ENCODE measurements around the gene THUMPD2.

DNA sequence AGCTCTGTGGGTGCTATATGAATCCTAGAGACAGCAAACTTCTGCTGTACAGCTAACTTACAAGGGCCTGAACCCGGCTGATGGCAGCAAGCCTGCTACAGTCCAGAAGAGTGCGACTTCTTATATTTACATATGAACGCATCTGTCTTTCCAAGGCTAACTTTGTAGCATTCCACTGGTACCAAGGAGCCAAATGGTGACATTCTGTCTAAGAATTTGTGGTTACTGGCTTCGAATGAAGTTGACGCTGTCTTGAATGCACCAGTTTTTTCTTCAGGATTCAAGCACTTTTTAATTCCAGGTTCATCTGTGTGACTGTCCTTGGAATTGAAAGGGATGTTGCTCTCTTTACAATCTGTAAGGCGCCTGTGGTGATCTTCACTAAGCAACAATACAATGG, 42.4 kb downstream of the THUMPD2 start:
- TF ChIP-seq, protein P1, sequence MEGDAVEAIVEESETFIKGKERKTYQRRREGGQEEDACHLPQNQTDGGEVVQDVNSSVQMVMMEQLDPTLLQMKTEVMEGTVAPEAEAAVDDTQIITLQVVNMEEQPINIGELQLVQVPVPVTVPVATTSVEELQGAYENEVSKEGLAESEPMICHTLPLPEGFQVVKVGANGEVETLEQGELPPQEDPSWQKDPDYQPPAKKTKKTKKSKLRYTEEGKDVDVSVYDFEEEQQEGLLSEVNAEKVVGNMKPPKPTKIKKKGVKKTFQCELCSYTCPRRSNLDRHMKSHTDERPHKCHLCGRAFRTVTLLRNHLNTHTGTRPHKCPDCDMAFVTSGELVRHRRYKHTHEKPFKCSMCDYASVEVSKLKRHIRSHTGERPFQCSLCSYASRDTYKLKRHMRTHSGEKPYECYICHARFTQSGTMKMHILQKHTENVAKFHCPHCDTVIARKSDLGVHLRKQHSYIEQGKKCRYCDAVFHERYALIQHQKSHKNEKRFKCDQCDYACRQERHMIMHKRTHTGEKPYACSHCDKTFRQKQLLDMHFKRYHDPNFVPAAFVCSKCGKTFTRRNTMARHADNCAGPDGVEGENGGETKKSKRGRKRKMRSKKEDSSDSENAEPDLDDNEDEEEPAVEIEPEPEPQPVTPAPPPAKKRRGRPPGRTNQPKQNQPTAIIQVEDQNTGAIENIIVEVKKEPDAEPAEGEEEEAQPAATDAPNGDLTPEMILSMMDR (optimal IDR thresholded peaks at IDR 0.05 in 1 of 3, IDR thresholded peaks at IDR 0.05 in 1 of 3, conservative IDR thresholded peaks at IDR 0.05 in 1 of 3; ENCODE audit: extremely low read depth in 1 of 3, insufficient read depth in 2 of 3, low read length in 3 of 3), result no peak
- no peak for TF ChIP-seq EZH2 (IDR thresholded peaks at IDR 0.05; ENCODE audit: low read length)

Measured in keratinocyte (primary cell).